GM18511 (cell line): ENCODE results near the gene KRT84.
"Not testable (repeated sequence)": the region's sequence is repeated elsewhere in the genome, so short reads cannot be mapped to it uniquely, and the experiment has no call there.

Source experiments
- ATAC-seq: cut with Tn5 transposase; IDR thresholded peaks from one replicate; pipeline ENCODE4 v1.9.1; 2021; ENCODE audit warnings: mild to moderate bottlenecking, moderate library complexity; ENCODE audit not compliant: unreplicated experiment

KRT84 gene

DNA sequence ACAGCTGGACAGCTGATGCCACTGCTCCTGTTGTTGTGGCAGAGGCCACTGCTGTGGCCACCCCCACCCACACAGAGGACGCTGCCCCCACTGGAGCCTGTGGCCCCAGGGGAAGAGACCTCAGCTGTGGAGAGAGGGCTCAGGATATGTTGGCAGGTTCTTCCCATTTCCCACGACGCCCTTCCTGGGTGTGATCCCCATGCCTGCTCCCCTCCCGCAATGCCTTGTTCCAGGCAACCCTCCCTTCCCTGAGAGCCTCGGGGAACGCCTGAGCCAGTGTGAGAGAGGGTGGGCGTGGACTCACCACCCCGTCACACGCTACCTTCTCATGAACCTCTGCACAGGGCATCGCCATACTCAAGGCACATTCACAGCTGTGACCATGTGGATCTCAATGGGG lies 26.4 kb upstream of the KRT84 start:
- no peak for ATAC-seq

DNA sequence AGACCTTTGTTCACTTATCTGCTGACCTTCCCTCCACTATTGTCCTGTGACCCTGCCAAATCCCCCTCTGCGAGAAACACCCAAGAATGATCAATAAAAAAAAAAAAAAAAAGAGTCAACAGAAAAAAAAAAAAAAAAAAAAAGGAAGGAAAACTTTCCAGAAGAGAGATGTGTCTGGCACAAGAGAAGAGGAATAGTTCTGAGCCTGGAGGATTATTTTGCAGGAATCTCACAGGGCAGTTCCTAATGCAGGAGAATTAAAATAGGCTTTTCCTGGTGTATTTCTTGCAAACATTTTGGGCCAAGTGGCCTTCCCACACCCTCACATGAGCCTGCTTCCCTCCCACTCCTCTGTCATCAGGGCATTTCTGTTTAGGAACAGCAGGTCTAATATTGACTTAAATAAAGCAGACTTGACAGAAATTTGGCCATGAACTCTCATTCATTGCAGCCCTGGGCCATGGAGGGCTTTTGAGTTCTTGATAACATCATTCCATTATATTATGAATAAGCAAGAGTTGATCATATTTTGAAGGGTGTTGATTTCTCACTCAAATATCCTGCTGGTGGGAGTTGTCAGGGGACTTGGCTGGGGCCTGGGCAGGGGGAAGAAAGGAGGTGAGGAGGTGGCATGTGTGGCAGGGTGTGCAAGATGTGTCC lies 25.3 kb upstream of the KRT84 start:
- not testable (repeated sequence) for ATAC-seq

DNA sequence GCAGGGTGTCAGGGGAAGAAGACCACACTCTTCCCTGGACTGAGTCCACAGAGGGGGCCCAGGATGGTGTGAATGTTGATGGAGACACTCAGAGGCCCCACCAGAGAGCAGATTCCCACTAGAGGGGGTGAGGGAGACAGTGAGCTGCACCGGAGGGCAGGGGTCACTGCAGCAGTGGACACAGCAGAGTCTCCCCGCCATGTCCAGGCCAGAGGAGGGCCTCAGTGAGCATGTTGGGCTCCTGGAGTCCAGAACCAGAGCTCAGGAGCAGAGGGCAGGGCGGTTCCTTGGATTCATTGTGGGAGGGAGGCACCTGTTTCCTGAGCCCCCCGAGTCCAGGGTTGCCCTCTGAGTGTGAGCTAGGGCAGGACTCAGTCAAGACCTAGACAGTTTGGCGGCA lies 22.5 kb upstream of the KRT84 start:
- ATAC-seq = no peak

DNA sequence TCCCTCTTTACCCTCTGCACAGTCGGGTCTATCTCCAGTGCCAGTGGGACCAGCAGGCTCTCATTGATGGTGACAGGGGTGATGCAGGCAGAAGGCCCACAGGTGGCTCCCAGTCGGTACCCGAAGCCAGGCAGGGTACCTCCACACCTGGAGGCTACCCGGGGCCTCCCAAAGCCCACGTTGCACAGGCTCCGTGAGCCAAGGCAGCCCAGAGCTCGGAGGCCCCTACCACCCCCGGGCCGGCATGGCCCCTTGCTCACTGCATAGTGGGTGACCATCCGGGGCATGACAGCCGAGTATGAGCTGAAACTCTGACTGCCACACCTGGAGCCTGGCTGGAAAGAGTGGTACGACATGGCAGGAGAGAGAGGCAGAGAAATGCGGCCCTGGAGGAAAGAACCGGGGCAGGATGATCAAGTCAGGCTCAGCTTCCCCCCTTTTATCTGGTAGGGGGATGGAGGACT lies 20.5 kb upstream of the KRT84 start, which contains the start of gene KRT82:
Gene KRT82 (minus strand): TSS at position 414 of the 464 bp plus-strand sequence. CDS start 58 bp downstream, at position 356.
- ATAC-seq = no peak

DNA sequence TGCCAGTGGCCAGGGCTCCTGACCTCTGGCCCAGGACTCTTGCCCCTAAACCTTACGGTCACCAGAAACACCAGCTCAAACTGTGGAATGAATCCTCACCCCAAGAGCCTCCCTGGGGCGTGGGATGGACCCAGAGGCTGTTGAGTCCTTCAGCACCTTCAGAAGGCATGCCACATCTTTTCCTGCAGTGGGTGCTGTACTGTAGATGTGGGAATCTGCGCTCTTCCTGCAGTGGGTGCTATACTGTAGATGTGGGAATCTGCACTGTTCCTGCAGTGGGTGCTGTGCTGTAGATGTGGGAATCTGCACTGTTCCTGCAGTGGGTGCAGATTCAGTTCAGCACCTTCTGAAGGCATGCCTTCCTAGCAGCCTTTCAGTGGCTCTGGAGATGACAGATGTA lies 19.5 kb upstream of the KRT84 start:
- no peak for ATAC-seq

DNA sequence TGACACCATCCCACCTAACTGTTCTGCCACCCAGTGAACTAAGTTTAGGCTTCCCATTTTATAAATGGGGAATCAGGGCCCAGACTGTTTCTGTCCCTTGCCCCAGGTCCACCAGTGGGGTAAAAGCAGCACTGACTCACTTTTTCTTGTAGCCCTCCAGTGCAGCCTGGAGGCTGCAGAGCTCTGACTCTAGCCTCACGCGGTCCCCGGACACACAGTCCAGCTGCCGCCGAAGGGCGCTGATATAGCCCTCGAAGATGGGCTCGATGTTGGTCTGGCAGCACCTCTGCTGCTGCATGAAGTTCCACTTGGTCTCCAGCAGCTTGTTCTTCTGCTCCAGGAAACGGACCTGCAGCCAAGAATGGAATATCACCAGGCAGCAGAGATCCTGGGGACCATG lies 18.1 kb upstream of the KRT84 start:
- ATAC-seq = no peak

DNA sequence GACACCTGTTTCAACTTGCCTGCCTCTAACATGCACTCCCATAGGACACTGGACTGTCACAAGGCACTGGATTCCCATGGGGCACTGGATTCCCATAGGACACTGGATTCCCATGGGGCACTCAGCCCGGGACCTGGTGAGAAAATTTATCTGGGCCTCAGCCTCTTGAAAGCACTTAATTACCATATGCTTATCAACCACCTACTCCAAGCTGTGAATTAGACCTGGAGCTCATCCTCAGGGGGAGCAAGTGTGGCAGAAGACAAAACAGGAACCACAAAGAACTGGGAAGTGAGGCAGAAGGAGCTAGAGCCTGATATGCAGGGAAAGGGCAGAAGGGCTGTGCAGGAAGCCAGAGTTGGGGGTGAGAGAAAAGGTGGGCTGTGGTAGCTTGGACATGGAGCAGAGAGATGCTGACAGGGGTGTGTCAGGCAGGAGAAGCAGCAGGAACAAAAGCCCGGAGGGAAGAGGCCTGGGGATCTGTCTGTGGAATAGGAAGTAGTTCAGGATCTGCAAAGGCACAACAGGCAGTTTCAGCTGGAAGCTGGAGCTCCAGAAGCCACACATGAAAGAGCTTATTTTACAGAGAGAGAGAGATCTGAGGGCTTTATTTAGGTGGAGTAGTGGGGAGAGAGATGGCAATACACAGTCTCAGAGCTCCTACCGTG lies 17.6 kb upstream of the KRT84 start:
- ATAC-seq = no peak

DNA sequence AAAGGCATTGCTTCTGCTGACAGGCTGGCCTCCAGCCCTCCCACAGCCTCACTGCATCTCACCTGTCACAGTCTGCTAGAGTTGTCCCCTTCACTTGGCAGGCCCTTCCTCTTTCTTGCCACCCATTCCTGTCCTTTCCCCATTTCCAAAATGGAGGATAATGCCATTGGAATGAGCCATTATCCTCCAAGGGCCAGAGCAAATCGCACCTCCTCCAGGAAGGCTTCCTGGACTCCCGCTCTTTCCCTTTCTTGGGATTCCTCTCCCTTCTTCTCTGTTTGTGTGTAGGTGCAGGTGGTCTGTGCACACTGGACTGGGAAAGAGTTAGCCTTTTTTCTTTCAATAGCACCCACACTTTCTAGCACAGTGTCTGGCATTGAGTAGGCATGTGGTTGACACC lies 16.9 kb upstream of the KRT84 start:
- no peak for ATAC-seq

DNA sequence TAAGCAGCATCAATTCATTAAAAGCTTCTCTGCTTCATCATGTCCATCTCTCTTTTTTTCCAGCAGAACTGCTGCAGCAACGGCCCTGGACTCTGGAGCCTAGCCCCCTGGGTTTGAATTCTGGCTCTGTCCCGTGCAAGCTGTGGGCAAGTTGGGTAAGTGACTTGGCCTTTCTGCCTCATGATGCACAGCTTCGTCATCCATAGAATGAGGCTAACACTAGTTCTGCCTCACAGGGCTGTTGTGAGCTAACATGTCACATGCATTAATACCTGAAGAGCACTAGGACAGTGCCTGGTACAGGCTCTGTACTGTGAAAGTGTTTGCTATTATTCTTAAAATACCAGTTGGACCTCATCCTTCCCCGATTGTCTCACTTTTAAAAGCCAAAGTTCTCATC lies 16.5 kb upstream of the KRT84 start:
- ATAC-seq = no peak

DNA sequence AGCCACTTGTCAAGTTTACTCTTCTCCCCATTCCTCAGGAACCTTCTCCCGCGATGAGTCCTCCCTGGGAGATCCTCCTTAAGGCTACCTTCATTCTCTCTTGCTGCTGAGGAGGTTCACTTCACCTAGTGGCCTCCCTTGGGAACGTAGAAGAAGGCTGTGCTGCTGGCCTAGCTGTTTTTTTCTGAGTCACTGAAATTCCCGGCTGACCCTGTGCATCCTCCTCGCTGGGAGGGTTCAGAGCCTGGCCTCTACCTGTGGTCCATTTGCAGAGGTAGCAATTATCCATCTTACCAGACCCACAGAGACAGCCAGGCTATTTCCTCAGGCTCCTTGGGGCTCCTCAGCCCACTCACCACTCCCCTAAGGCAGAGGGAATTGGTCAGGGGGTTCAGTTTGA lies 16.1 kb upstream of the KRT84 start:
- ATAC-seq = no peak

DNA sequence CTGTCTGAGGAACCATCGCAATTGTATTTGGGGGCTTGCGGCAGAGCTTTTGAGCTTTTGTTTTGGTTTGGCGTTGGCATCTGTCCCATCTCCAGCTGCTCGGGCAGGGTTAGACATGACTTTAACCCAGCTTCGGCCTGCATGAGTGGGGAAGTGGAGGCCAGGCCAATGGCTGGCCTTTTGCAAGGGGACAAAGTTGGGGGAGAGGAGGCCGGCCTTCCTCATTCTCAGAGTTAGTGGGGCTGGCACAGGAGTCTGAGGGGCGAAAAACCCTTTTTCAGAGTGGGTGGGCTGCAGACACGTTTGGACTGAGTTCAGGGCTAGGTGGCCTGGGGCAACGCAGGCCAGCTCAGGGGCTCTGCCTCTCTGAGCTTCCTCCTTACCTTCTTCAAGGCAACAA lies 15.5 kb upstream of the KRT84 start:
- ATAC-seq = no peak

DNA sequence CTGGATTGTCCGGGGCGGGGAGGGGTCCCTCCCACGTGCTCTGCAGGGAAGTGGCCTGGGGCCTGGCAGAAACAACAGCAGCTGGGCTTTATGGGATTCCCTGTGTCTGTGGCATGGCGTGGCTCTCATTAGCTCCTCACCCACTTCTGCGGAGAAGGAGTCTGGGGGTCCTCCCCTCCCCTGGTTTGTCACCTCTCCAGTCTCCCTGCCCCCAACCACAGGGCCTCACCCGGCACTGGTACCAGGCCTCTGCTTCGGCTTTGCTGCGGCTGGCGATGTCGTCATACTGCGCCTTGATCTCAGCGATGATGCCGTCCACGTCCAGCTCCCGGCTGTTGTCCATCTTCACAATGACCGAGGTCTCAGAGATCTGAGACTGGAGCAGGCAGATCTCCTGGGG lies 14.3 kb upstream of the KRT84 start:
- ATAC-seq = no peak

DNA sequence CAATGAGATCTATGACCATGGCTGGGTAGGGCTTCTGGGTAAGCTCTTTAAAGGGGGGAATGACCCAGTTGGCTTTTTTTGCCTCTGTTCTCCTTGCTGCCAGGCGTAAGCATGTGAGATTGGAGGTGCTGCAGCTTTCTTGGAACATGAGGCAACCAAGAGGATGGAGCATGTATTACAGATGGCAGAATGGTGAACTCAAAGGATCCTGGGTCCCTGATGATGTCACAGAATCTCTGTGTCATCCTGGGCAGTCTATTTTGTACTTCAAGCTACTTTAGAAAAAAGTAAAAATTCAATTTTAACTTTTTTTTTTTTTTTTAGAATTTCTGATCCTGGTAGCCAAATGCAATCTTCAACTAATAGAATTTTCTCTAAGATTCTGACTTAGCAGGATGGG lies 12.7 kb upstream of the KRT84 start:
- ATAC-seq = no peak

DNA sequence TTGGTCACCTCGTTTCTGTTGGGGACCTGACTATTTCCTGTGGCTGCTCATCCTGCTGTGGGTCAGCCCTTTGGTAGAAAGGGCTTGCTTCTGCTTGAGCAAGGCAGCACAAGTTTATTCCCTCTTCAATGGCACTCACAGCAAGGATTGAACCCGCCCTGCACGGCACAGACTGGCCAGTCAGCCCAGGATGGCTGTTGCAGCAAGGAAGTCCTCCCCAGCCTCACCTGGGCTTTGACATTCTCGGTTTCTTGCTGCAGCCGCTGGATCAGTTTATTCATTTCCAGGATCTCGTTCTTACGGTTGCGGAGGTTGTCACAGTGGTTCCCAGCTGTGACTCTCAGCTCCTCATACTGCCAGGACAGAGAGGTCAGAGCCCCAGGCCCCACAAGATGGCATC lies 11.2 kb upstream of the KRT84 start:
- ATAC-seq = no peak

DNA sequence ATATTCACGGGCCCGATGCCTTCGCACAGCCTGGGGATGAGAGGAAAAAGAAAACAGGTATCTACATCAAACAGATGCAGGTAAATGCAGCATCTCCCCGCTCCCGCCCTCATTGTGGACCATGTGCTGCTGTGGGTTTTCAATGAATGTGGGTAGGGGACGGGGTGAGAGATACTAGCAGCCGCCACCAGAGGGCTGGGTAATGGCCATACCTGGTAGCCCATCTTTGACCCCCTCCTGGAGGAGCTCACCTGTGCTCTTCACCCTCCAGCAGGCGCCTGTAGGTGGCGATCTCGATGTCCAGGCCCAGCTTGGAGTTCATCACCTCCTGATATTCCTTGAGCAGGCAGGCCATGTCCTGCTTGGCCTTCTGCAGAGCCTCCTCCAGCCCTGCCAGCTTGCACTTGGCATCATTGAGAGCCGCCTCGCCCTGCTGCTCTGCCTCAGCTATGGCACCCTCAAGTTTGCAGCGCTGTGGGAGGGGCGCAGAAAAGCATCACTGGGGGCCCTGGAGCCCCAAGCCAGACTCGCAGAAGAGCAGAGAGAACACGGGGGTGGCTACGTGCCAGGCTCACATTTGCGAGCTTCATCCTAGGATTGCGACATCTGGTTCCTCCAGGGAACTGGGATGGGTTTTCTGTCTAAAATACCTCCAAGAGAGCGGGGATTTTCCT lies 10.4 kb upstream of the KRT84 start:
- ATAC-seq = no peak

DNA sequence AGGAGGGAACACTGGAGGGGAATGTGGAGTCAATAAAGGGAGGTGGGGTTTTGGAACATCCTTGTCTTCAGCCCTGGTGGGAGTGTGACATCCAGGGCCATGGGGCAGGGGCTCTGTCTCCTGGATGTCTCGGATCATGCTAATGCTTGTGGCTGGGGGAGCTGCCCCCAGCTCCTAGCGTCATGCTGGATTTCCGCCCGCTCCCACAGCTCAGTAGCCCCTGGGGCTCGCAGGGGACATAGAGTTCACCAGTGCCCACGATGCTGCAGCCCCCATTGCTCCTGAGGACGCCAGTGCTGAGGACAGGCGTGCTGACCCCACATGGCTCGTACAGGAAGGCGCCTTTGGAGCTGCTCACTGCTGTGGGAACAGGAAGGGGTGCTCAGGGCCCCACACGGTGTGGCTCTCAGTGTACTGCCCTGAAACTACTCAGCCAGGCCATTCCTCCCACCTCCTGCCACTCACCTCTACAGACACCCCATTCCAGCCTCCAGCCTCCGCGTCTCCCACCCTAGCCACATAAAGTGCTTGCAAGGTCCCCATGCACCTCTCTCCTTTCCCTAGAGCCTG lies 9.5 kb upstream of the KRT84 start:
- no peak for ATAC-seq

DNA sequence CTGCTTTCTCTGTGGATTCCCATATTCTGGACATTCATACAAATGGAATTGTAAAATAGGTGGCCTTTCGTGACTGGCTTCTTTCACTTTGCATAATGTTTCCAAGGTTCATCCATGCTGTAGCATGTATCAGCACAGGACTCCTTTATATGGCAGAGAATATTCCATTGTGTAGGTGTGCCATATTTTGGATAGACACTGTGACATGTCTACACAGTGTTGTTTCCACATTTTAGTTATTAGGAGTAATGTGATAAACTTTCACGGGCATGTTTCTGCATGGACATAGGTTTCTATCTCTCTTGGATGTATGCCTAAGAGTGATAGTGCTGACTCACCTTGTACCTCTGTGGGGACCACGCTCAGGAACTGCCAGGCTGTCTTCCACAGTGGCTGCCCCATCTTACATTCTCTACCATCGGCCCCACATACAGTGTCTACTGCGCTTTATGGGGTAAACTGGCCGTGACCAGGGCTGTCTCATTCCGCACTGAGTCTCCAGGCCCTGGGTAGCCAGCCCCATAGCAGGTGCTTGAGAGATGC lies 7.1 kb upstream of the KRT84 start:
- no peak for ATAC-seq

DNA sequence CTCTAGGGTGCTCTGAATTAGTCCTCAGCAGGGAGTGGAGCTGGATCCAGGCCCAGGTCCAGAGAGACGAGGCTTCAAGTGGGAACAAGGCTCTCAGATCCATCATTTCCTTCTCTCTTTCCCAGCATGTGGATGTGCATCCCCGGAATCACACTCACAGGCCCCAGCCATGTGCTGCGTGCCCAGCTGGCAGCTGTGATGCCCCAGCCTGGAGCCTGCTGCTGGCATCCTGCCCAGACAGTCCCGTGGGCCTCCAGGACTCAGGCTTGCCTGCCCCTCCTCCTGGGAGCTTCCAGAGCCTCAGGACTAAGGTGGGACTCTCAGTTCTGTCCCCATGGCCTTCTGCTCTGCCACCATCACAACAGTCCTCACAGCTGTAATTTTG lies 6.2 kb upstream of the KRT84 start:
- ATAC-seq = no peak

DNA sequence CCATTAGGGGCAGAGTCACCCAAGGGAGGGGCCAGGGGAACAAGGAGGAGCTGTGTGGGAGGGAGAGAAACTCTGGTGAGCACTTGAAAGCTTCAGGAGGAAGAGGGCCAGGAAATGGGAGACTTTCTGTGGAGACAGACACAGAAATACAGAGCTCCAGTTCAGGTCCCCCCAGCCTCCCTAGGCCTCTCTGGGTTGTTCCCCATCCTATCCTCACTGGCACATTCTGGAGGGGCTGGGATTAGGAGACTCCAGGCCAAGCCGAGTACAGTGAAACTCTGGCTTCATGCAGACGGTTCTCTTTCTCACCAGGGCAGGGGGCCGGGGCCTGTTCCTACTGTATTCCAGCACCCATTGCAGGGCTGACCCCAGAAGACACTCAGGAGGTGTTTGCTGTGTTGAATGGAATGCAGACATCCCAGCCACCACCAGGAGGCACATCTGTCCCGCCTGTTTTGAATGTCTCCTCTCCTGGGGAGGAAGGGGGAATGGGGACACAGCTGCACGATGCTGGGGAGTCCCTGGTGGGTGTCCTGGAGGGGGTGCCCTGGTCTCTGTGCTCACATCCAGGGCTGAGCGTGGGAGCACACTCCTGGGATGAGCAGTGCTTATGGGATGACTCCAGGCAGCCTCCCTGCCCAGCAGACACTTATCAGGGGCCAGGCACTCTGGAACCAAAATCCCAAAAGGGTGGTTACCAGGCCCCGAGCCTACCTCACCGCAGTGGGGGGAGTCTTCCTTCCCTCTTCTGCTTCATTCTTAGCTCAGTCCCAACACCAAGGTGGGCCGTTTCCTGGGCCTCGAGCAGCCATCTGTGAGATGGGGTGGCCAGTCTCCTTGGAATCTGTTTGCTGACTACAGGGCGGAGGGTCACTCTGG lies 5.5 kb upstream of the KRT84 start:
- ATAC-seq = no peak

DNA sequence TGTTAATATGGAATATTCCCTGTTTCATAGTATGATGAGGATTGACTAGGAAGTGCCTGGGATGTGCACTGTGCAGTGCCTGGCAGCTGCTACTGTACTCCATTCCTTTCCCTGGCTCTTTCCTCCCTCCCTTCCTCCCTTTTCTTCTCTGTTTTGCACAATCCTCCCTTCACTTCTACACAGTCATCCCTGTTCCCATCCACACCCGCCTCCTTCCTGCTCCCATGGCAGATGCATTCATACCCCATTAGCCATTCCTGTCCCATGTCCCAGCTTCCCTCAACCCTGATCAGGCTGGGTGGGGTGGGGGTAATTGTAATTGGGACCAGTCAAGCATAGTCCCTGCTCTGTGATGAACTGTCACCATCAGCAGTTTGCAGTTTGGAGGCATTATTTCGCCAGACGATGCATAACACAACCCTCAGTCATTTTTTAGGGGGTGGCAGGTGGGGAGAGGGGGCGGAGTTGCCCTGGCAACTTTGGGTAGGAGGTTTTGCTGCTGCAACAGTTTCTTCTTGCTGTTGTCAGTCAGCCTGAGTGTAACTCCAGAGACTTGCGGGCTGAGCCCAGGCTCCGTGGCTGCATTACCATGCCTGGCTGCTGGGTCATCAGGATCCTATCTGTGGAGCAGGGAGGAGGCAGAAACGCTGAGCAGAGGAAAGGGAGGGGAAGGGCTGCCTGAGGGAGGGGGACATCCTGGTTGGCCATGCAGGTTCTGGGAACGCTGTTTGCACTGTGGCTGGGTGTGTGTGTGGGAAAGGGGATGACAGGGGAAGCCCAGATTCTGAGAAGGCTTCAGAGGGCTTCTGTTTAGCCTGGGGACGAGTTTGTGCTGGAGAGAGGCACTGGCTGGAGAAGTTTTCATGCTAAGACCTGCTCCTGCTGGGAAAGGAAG lies 4.1 kb upstream of the KRT84 start:
- no peak for ATAC-seq
